ENCODE results near the gene MARCHF2. TPM values are rescaled to one million over a fixed set of nuclear protein-coding genes. Genes with fewer than 3 reads are reported as not detected.

The MARCHF2 gene
- polyA plus RNA-seq, 1 of the 3 experiments (the other 2 are of a cell fraction), result 57.2 TPM

DNA sequence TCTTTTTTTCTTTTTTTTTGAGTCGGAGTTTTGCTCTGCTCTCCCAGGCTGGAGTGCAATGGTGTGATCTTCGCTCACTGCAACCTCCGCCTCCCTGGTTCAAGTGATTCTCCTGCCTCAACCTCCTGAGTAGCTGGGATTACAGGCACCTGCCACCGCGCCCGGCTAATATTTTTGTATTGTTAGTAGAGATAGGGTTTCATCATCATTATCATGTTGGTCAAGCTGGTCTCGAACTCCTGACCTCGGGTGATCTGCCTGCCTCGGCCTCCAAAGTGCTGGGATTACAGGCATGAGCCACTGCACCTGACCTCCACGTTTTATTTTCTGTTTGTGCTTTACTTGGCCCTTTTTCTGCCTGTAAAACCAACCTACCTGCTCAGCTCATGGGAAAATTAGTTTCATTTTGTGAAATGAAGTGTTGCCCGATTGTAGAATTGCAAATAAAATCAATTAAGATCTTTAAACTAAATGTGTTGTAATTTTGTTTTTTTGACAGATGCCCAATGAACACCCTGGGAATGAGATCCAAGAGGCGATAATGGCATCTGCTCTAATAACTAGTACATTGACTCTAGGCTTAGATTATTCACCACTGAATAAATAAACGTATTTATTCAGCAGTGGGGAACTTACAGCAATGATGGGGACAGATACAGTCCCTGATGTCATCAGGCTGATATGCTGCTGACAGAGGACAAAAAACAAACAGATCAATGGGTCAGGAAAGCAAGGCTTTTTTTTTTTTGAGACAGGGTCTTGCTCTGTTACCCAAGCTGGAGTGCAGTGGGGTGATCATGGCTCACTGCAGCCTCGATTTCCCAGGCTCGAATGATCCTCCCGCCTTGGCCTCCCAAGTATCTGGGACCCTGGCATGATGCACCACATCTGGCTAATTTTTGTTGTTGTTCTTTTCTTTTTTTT lies 25.2 kb upstream of the MARCHF2 start:
- WGBS (ENCODE audit: low lambda C conversion rate), result 81% methylated on average over 16 of the region's 16 CpGs
- Histone ChIP-seq H3K9ac (no peak overlapping the region), H3K9me2 (no peaks in the 10 kb centered on the region), H3K27ac (ENCODE audit: low read depth in 2 of 2, low read length in 1 of 2) (no peak overlapping the region), H4K20me1 (ENCODE audit: insufficient read depth) (peaks cover 22% of the 10 kb centered on the region), H3K79me2 (ENCODE audit: insufficient read depth) (peaks cover 37% of the 10 kb centered on the region), H3K4me2 (no peak overlapping the region), H3K4me3 (ENCODE audit: low read depth in 2 of 2, low read length in 1 of 2) (no peak overlapping the region), H3K27me3 (ENCODE audit: insufficient read depth) (no peaks in the 10 kb centered on the region), H3F3A (replicated peaks; ENCODE audit: insufficient read depth) (peaks cover 16% of the 10 kb centered on the region), H3K9me3 (no peaks in the 10 kb centered on the region), H2AFZ (ENCODE audit: low read depth) (no peak overlapping the region), H3K4me1 (ENCODE audit: control insufficient read depth in 1 of 2, insufficient read depth in 2 of 2, low read depth in 1 of 2, low read length in 1 of 2) (peaks cover 14 to 21% of the 10 kb centered on the region in 2 experiments; a peak in 2 of 4 replicates), H3K36me3 (replicated peaks in 1 of 2; ENCODE audit: control insufficient read depth in 1 of 2, insufficient read depth in 2 of 2, low read length in 1 of 2) (peaks cover 0 to 11% of the 10 kb centered on the region in 2 experiments)
- no peak for TF ChIP-seq JUND (IDR thresholded peaks at IDR 0.05)
- TF ChIP-seq, protein P1, sequence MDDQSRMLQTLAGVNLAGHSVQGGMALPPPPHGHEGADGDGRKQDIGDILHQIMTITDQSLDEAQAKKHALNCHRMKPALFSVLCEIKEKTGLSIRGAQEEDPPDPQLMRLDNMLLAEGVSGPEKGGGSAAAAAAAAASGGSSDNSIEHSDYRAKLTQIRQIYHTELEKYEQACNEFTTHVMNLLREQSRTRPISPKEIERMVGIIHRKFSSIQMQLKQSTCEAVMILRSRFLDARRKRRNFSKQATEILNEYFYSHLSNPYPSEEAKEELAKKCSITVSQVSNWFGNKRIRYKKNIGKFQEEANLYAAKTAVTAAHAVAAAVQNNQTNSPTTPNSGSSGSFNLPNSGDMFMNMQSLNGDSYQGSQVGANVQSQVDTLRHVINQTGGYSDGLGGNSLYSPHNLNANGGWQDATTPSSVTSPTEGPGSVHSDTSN (IDR thresholded peaks at IDR 0.05), result no peak
- TF ChIP-seq FOXM1 (IDR thresholded peaks at IDR 0.05; ENCODE audit: low read depth), result no peak
- TF ChIP-seq, protein P2, sequence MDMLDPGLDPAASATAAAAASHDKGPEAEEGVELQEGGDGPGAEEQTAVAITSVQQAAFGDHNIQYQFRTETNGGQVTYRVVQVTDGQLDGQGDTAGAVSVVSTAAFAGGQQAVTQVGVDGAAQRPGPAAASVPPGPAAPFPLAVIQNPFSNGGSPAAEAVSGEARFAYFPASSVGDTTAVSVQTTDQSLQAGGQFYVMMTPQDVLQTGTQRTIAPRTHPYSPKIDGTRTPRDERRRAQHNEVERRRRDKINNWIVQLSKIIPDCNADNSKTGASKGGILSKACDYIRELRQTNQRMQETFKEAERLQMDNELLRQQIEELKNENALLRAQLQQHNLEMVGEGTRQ (IDR thresholded peaks at IDR 0.05; ENCODE audit: borderline replicate concordance, low read depth, low read length), result no peak
- no peak for TF ChIP-seq ZBTB33 (IDR thresholded peaks at IDR 0.05; ENCODE audit: borderline replicate concordance, low read depth)
- no peak for TF ChIP-seq FOXJ3 (CRISPR knock-in tag; IDR thresholded peaks at IDR 0.05)
- no peak for TF ChIP-seq CHD2 (IDR thresholded peaks at IDR 0.05; ENCODE audit: low read length, partially characterized antibody)
- ChIA-PET POLR2A (no interaction called here), CTCF (interaction anchor here (1.5 to 8.0 kb wide), 2 partner anchors 34 kb away, joined by 5 to 78 read pairs; no protein-coding TSS in a partner anchor)
- DNase-seq, result no peak

- H3K9me3 ChIP-seq, result no peaks in the 10 kb centered on the region
- no peak overlapping the region for H2AFZ ChIP-seq (ENCODE audit: low read depth)
- peak overlapping the region; percentile 71; the same call in 1 of the 2 replicates for H3K4me2 ChIP-seq
- H3K9me2 ChIP-seq, result no peaks in the 10 kb centered on the region
- peaks cover 0 to 11% of the 10 kb centered on the region in 2 experiments for H3K36me3 ChIP-seq (replicated peaks in 1 of 2; ENCODE audit: control insufficient read depth in 1 of 2, insufficient read depth in 2 of 2, low read length in 1 of 2)
- H4K20me1 ChIP-seq (ENCODE audit: insufficient read depth), result peaks cover 28% of the 10 kb centered on the region
- no peak overlapping the region for H3K4me3 ChIP-seq (ENCODE audit: low read depth in 2 of 2, low read length in 1 of 2)
- H3K27ac ChIP-seq (ENCODE audit: low read depth in 2 of 2, low read length in 1 of 2), result no peak overlapping the region
- peaks cover 14 to 28% of the 10 kb centered on the region in 2 experiments; a peak in 2 of 4 replicates for H3K4me1 ChIP-seq (ENCODE audit: control insufficient read depth in 1 of 2, insufficient read depth in 2 of 2, low read depth in 1 of 2, low read length in 1 of 2)
- WGBS (ENCODE audit: low lambda C conversion rate), result 67% methylated on average over 2 of the region's 2 CpGs
- peaks cover 16% of the 10 kb centered on the region for H3F3A ChIP-seq (replicated peaks; ENCODE audit: insufficient read depth)
- CTCF ChIA-PET, result interaction anchor here (8.0 kb wide), 1 partner anchor 35 kb away, joined by 78 read pairs; no protein-coding TSS in a partner anchor
- H3K9ac ChIP-seq, result no peak overlapping the region
- no peaks in the 10 kb centered on the region for H3K27me3 ChIP-seq (ENCODE audit: insufficient read depth)
- POLR2A ChIA-PET, result interaction anchor here (0.7 kb wide), 1 partner anchor 124 kb away, joined by 3 read pairs; no protein-coding TSS in a partner anchor
- H3K79me2 ChIP-seq (ENCODE audit: insufficient read depth), result peaks cover 44% of the 10 kb centered on the region
- no peak for DNase-seq
- TF ChIP-seq MEF2A (IDR thresholded peaks at IDR 0.05; ENCODE audit: borderline replicate concordance, low read depth) (no peak), SMC3 (IDR thresholded peaks at IDR 0.05; ENCODE audit: low read depth, low read length) (no peak), FOXJ3 (CRISPR knock-in tag; IDR thresholded peaks at IDR 0.05) (no peak), TAF1 (IDR thresholded peaks at IDR 0.05; ENCODE audit: borderline replicate concordance, low read depth, low read length) (no peak), RFX5 (IDR thresholded peaks at IDR 0.05; ENCODE audit: low read length) (no peak), YY1 (IDR thresholded peaks at IDR 0.05; ENCODE audit: low read depth) (no peak), SIN3A (IDR thresholded peaks at IDR 0.05; ENCODE audit: borderline replicate concordance, low read depth, low read length) (no peak), NFIC (IDR thresholded peaks at IDR 0.05; ENCODE audit: borderline replicate concordance) (no peak), ELF1 (IDR thresholded peaks at IDR 0.05) (no peak), JUND (IDR thresholded peaks at IDR 0.05) (no peak), ZBTB33 (IDR thresholded peaks at IDR 0.05; ENCODE audit: borderline replicate concordance, low read depth) (no peak), POLR2AphosphoS5 (IDR thresholded peaks at IDR 0.05; ENCODE audit: low read depth, low read length) (no peak)
- TF ChIP-seq, protein P1 (IDR thresholded peaks at IDR 0.05), result no peak
- TF ChIP-seq, protein P3, sequence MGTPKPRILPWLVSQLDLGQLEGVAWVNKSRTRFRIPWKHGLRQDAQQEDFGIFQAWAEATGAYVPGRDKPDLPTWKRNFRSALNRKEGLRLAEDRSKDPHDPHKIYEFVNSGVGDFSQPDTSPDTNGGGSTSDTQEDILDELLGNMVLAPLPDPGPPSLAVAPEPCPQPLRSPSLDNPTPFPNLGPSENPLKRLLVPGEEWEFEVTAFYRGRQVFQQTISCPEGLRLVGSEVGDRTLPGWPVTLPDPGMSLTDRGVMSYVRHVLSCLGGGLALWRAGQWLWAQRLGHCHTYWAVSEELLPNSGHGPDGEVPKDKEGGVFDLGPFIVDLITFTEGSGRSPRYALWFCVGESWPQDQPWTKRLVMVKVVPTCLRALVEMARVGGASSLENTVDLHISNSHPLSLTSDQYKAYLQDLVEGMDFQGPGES (IDR thresholded peaks at IDR 0.05; ENCODE audit: low read depth, low read length), result no peak
Measured at GRCh38 chr19:8388612-8388958, 24.5 kb upstream of the MARCHF2 start.
